Uterine smooth muscle cell (primary cell): ENCODE data around the gene C2CD2. TPM values are rescaled to one million over a fixed set of nuclear protein-coding genes. Genes with fewer than 3 reads are reported as not detected.

Source experiments
- total RNA-seq: library from RNA; depleted of rRNA; stranded (reverse); fragments of >200 nt; gene quantifications from 2 replicates; pipeline ENCODE4 v1.2.3, GENCODE V29; 2014

Gene C2CD2
- total RNA-seq: 34.4 and 39.4 TPM in 2 replicates

GRCh38 chr21:41953831-41954653 is at the start of gene C2CD2:
TSS of gene C2CD2 (minus strand) at chr21:41954018. CDS start at chr21:41953648, 370 bp downstream.

GRCh38 chr21:41879190-41879998 is 74.4 kb downstream of the C2CD2 start, which contains the start of gene PRDM15:
TSS of gene PRDM15 (minus strand) at chr21:41879344. CDS start at chr21:41860363, 18,981 bp downstream.

Other genes starting within 250 kb of the C2CD2 start
- not detected in 2 replicates for gene RIPK4, start 187.0 kb downstream of the C2CD2 start, total RNA-seq
- 5.2 and 7.3 TPM in 2 replicates for gene PRDM15, start 74.7 kb downstream of the C2CD2 start, total RNA-seq
- 10.6 and 11.1 TPM in 2 replicates for gene ZBTB21, start 56.3 kb upstream of the C2CD2 start, total RNA-seq
- 0.12 TPM in 1 of 2 replicates, not detected in the other for gene UMODL1, start 117.3 kb upstream of the C2CD2 start, total RNA-seq